ENCODE data around the gene NYNRIN.
"Not testable (repeated sequence)": the region's sequence is repeated elsewhere in the genome, so short reads cannot be mapped to it uniquely, and the experiment has no call there.

NYNRIN gene

DNA sequence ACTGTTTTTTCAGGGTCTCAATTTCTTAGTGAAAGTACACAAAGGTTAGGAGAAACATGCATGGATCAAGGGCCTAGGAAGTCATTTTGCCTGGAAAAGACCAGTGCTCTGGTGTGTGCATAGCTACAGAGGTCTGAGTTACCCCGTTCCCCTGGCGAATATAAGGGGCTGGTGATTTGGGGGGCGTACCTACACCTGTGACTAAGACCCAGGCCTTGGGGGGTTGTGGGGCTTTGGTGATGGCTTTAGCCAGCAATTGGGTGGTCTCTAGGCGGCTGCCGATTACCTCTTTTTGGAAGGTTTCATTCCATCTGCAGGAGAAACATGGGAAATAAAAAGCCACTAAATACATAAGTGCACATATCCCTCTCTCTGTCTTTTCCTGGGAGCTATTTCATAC is 42.7 kb downstream of the NYNRIN start:
- in situ Hi-C loops (cut with MboI; ENCODE audit: low sequenced_read_pairs), result loop anchor here (25.0 kb wide), 1 partner anchor 204 kb away; the partner anchor contains the start of genes GMPR2, NEDD8 and TINF2

DNA sequence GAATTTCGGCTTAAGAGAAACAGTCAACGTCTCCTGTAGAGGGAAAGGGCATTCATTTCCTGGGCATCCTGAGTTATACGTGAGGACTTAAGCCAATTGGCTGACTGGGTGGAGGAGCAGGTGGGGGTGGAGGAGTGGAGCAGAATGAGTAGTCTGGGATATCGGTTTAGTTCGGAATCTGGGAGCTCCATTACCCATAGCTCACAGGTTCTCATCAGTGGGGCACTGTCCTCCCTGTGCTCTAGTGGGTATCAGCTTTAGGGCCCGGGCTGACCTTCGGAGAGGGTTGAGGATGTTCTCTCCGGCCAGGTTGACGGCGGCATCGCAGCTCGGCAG is 43.1 kb downstream of the NYNRIN start:
- in situ Hi-C loops (cut with MboI; ENCODE audit: low sequenced_read_pairs), result loop anchor here (25.0 kb wide), 1 partner anchor 205 kb away; the partner anchor contains the start of genes GMPR2, NEDD8 and TINF2

DNA sequence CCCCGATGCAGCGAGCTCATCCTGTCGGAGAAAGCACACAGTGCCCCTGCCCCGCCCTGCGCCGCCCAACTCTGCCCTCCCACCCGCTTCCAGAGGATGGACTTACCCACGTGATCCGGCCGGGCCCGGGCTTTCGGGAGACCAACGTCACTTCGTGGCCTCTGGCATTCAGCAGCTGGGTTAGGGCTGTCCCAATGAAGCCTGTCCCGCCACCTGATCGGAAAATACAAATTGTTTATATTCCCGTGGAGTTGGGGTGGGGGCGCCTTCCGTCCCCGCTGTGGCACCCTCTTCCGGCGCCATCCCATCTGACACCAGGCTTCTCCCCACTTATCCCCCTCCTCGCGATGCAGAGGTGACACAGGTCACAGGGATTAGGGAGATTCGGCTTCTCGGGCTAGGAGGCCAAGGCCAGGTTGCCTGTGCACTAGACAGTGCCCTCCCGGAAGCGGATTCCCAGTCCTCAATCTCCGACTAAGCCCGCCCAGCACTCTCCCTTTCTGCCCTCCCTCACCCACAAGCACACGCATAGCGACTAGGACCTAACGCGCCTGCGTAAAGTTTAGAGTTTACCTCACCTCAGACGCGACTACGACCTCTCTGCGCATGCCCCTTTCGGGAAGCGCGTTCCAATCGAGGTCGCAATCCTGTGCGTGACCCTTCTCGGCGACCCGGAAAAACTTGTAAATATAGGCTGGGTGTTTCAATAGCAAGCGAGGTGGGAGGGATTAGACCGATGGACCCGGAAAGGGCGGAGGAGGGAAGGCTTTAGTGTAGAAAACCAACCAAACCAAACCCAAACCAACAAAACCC is 43.6 kb downstream of the NYNRIN start, which contains the start of gene SDR39U1:
Gene SDR39U1, minus strand, starts transcription at position 537 of the 813 bp plus-strand sequence. Its CDS starts 7 bp downstream, at position 530.
- in situ Hi-C loops (cut with MboI; ENCODE audit: low sequenced_read_pairs), result loop anchor here (25.0 kb wide), 1 partner anchor 205 kb away; the partner anchor contains the start of genes GMPR2, NEDD8 and TINF2

DNA sequence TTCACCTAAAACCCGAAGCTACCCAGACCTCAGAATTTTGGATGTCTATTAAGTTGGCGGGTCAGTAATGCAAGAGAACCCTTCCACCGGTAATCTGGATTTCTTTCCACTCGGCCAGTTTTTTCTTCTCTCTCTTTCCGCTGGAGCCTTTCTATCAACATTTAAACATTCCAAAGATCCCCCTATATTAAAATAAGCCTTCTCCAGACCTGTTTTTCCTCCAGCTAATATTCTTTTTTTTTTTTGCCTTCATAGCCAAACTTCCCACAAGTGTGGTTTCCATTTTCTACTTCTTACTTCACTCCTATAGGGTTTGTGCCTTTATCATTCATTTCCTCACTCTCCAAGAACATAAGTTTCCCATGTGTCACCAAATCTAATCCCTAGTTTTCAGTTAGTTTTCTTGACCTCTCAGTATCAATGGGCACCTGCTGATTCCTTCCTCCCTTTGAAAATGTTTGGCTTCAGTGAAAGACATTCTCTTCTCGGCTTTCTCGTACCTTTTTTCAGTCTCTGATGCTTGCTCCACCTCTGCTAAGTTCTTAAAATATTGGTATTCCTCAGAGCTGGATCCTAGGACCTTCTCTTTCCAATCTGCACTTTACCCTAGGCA is 44.4 kb downstream of the NYNRIN start:
- in situ Hi-C loops (cut with MboI; ENCODE audit: low sequenced_read_pairs), result loop anchor here (25.0 kb wide), 1 partner anchor 206 kb away; the partner anchor contains the start of genes GMPR2, NEDD8 and TINF2

DNA sequence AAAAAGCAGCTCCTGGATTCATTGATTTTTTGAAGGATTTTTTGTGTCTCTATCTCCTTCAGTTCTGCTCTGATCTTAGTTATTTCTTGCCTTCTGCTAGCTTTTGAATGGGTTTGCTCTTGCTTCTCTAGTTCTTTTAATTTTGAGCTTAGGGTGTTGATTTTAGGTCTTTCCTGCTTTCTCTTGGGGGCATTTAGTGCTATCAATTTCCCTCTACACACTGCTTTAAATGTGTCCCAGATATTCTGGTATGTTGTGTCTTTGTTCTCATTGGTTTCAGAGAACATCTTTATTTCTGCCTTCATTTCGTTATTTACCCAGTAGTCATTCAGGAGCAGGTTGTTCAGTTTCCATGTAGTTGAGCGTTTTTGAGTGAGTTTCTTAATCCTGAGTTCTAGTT is 52.0 kb downstream of the NYNRIN start:
- in situ Hi-C loops (cut with MboI; ENCODE audit: low sequenced_read_pairs), result not testable (repeated sequence)

DNA sequence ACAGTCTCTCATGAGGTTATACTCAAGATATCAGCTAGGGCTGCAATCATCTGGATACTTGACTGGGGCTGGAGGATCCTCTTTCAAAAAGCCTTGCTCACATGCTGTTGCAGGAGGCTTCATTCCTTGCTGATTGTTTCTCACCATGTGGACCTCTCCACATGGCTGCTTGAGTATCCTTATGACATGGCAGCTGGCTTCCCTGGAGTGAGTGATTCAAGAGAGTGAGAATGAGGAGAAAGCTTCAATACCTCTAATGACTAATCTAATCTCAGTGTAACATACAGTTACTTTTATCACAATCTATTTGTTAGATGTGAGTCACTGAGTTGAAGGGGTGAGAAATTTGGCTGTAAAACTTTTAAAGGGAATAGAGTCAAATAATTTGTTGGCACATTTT is 58.2 kb downstream of the NYNRIN start:
- in situ Hi-C loops (cut with MboI; ENCODE audit: low sequenced_read_pairs), result no loop called here

DNA sequence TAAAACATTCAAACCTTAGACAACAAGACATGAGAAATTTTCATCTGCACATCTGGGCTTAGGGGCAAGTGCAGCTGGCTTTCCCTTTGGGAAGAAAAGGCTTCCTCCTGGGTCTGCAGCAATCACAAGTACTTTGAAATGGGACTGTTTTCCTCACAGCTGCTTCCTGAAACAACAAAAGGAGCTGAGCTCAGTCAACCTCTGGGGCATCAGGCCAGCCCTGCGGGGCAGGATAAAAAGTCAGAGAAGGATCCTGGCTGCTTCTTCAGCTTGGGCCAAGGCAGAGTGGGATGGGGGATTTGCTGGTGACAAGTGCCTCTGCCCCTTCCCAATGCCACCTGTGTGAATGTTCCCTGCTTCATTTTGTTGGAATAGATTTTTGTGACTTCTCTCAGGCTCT is 59.9 kb downstream of the NYNRIN start:
- in situ Hi-C loops (cut with MboI; ENCODE audit: low sequenced_read_pairs), result no loop called here

DNA sequence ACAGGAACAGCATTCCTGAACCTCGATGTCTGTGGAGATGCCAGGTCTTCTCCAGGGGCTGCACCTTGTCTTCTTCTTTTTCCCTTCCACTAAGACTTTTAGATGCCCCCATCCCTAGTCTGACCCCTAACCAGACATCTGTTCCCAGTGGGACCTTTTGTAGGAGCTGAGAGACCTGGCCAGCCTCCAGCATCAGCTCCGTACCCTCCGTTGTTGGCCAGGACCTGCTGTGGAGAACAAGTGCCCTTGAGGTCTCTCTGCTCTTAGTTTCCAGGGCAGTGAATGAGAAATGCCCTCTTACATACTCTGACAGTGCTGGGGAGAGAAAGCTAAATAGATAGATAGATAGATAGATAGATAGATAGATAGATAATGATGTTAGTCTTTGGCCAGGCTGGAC is 60.5 kb downstream of the NYNRIN start:
- in situ Hi-C loops (cut with MboI; ENCODE audit: low sequenced_read_pairs), result no loop called here

DNA sequence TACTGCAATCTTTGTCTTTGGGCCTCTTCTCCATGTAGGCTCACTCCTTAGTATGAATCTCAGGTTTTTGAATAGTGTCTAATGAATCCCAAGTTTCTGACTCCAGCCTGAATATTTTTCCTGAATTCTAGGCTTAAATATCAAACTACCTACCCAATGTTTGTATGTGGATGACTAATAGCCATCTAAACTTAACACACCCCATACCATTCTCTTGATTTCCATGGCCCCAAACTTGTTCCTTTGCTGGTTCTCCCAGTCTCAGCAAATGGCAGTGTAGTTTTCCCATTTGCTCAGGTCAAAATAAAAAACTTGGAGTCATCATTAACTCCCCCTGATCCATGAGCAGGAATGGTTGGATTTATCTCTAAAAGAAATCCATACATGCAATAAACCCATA is 62.5 kb downstream of the NYNRIN start:
- in situ Hi-C loops (cut with MboI; ENCODE audit: low sequenced_read_pairs), result no loop called here

DNA sequence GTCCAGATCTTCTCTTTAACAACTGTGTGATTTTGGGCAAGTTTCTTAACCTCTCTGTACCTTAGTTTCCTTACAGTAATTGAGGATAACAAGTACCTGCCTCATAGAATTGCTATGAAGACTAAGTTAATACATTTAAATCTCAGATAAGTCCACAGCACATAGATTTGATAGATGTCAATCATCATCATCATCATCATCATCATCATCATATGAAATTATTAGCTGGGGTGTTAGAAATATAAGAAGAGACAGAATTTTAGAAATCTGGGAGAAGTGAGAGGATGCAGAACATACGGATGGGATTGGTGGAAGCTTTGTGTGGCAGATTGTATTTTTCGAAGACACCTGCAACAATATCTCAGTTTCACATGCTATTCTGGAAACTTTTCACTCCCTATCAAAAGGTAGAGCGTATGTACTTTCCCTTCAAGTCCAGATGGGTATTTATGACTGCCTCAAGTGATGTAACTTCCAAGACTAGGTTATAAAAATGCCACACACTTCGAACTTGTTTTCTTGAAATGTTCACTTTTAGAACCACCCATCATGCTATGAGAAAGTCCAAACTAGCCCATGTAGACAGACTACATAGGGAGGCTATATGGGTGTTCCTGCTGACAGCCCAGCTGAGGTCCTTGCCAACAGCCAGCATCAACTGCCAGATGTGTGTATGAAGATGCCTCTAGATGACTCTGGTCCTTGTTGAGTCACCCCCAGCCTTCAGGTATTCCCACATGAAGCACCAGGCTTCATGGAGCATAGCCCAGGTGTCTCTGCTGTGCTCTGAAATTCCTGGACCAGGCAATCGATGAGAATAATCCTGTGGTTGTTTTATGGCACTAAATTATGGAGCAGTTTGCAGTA is 64.4 kb downstream of the NYNRIN start:
- in situ Hi-C loops (cut with MboI; ENCODE audit: low sequenced_read_pairs), result no loop called here

DNA sequence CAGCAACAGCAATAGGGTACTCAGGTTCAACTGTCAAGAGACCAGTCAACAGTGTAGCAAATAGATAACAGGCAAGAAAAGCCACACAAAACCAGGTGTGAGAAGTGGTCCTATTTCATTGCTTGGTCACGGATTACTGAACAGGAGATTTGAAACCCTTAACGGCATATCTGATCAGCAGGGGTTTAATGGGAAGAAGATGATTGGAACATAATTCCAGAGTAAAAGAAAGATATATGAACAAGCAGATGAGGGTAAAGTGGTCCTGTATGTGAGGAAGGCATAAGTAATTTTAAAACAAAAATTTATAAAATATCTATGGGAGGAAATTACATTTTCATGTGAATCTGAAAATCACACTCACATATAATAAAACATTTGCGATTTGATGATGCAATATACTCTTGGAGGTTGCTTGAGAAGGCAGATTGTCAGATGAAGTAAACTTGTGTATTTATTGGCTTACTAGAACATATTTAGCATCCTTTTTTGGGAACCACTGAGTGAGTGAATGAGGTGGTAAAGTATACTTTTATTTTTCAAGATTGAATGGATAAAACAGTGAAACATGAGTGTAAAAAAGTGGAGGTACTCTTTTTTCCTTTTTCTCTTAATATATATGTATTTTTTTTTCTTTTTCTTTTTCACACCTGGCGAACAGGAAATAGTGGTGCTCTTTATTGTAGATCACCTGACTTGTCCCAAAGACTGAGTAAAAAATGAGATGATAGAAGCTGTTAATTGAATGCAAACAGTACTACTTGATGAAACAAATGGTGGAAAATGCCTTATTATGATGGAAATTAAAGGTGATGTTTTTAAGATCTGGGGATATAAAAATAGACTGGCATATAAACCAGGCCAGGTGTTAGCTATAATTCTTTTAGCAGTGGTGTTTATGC is 65.3 kb downstream of the NYNRIN start:
- in situ Hi-C loops (cut with MboI; ENCODE audit: low sequenced_read_pairs), result no loop called here

DNA sequence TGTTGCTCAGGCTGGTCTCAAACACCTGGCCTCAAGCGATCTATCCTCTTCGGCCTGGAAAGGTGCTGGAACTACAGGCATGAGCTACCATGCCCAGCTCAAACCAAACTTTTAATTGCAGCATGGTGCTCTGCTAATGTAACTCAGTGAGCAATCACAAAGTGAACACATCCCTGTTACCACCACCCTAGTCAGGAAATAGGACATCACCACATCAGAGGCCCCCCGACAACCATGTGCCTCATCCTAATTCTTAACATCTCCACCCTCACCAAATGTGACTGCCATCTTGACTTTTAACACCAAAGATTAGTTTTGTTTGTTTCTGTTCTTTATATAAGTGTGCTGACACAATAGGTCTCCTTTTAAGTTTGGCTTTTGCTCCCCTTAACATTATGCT is 66.6 kb downstream of the NYNRIN start:
- in situ Hi-C loops (cut with MboI; ENCODE audit: low sequenced_read_pairs), result no loop called here

DNA sequence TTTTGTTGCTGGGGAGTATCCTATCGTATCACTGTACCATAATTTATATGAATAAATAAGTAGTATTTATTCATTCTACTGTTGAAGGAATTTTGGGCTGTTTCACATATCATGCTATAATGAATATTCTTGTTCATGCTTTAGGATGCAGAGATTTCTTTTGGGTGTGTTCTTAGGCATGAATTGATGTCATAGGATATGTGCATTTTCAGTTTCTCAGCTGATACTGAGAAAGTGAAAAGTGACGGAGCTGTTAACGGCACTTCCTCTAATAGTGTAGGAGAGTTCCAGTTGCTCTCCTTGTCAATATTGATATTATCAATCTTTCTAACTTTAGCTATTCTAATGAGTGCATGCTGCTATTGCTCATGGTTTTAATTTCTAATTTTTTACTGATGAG is 67.0 kb downstream of the NYNRIN start:
- in situ Hi-C loops (cut with MboI; ENCODE audit: low sequenced_read_pairs), result no loop called here

Measured in HL-60/S4 treated with retinoic acid at 250 ng/mL for 4 days and 3 days (cell line).